ENCODE results near the gene GID8. TPM values are rescaled to one million over a fixed set of nuclear protein-coding genes. Genes with fewer than 3 reads are reported as not detected.

Gene GID8
- total RNA-seq, 1 donor from 2014 or later = 48.7 TPM

DNA sequence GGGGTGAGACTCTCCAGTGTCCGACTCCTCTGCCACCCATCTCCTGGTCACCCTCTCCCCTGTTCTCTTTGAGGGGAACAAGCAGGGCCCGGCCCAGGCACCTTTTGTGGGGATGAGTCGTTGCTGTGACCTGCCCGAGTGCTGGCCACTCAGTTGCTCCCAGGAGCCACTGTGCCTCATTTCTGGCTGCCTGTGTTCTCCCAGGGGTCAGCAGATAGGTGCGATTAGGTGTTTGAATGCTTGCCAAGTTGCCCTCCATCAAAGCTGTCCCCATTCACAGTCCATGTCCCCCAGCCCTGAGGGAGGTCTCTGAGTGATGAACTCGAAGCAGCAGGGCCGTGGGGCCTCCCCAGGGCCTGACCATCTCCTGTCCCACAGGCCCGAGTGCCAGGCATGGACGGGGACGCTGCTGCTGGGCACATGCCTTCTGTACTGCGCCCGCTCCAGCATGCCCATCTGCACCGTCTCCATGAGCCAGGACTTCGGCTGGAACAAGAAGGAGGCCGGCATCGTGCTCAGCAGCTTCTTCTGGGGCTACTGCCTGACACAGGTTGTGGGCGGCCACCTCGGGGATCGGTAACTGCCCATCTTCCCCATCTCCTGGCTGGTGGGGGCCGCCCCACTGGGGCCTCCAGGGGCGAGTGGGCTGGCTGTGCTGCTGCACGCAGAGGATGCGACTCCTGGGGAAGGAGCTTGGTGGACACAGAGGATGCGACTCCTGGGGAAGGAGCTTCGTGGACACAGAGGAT is 18.6 kb downstream of the GID8 start:
- peaks cover 6% of the 10 kb centered on the region for H3K27me3 ChIP-seq
- H3K4me3 ChIP-seq = no peak overlapping the region
- peaks cover 22% of the 10 kb centered on the region for H3F3A ChIP-seq (ENCODE audit: low read depth)
- DNase-seq (ENCODE audit: low spot score) = no peak
- no peak overlapping the region for H3K27ac ChIP-seq
- Mint-ChIP-seq H3K4me1 (peaks cover 21% of the 10 kb centered on the region), H3K27ac (no peak overlapping the region), H3K36me3 (no peaks in the 10 kb centered on the region), H3K27me3 (ENCODE audit: insufficient read depth, low read depth) (peaks cover 3% of the 10 kb centered on the region), H3K9me3 (no peaks in the 10 kb centered on the region), H3K4me3 (no peak overlapping the region)
- no peaks in the 10 kb centered on the region for H3K79me2 ChIP-seq (ENCODE audit: low read depth)
- TF ChIP-seq EZH2phosphoT487 (IDR thresholded peaks at IDR 0.05) = no peak
- TF ChIP-seq, protein P1, sequence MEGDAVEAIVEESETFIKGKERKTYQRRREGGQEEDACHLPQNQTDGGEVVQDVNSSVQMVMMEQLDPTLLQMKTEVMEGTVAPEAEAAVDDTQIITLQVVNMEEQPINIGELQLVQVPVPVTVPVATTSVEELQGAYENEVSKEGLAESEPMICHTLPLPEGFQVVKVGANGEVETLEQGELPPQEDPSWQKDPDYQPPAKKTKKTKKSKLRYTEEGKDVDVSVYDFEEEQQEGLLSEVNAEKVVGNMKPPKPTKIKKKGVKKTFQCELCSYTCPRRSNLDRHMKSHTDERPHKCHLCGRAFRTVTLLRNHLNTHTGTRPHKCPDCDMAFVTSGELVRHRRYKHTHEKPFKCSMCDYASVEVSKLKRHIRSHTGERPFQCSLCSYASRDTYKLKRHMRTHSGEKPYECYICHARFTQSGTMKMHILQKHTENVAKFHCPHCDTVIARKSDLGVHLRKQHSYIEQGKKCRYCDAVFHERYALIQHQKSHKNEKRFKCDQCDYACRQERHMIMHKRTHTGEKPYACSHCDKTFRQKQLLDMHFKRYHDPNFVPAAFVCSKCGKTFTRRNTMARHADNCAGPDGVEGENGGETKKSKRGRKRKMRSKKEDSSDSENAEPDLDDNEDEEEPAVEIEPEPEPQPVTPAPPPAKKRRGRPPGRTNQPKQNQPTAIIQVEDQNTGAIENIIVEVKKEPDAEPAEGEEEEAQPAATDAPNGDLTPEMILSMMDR (IDR thresholded peaks at IDR 0.05) = no peak
- TF ChIP-seq EZH2 (IDR thresholded peaks at IDR 0.05) = no peak
- H3K4me1 ChIP-seq = peaks cover 21% of the 10 kb centered on the region
- H3K9me3 ChIP-seq (ENCODE audit: low read depth) = no peaks in the 10 kb centered on the region
- no peak overlapping the region for H3K9ac ChIP-seq
- H4K20me1 ChIP-seq (ENCODE audit: low read depth) = no peaks in the 10 kb centered on the region
- no peak overlapping the region for H2AFZ ChIP-seq (replicated peaks)
- H3K4me2 ChIP-seq = no peak overlapping the region
- no peaks in the 10 kb centered on the region for H3K36me3 ChIP-seq

DNA sequence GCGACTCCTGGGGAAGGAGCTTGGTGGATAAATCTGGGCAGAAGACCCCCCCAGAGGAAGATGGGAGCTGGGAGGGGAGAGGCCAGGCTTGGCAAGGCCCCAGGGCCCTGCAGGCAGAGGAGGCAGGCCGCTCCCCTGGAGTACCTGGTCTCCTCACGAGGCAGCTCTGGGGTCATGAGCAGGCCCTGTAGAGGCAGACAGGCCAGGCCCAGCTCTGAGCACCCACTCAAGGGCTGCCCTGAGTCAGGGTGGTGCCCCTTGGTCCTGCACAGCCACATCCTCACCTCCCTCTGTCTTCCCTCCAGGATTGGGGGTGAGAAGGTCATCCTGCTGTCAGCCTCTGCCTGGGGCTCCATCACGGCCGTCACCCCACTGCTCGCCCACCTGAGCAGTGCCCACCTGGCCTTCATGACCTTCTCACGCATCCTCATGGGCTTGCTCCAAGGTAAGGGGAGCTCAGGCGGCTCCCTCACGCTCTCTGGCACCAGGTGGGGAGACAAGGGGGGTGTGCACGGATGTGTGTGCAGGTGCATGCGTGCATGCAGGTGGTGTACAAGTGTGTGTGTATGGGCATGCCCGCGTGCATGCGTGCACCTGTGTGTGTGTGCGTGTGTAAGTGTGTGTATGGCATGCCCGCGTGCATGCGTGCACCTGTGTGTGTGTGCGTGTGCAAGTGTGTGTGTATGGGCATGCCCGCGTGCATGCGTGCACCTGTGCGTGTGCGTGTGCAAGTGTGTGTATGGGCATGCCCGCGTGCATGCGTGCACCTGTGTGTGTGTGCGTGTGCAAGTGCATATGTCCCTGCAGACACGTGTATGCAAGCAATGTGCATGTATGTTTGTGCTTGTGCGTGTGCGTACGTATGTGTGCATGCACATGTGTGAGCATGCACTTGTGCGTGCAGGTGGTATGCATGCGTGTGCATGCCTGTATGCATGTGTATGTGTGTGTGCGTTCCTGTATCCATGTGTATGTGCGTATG is 19.5 kb downstream of the GID8 start:
- H3K9ac ChIP-seq = no peak overlapping the region
- Mint-ChIP-seq H3K27me3 (ENCODE audit: insufficient read depth, low read depth) (peaks cover 6% of the 10 kb centered on the region), H3K4me1 (peaks cover 23% of the 10 kb centered on the region), H3K9me3 (no peaks in the 10 kb centered on the region), H3K4me3 (no peak overlapping the region), H3K27ac (no peak overlapping the region), H3K36me3 (no peaks in the 10 kb centered on the region)
- DNase-seq (ENCODE audit: low spot score) = no peak
- TF ChIP-seq EZH2 (IDR thresholded peaks at IDR 0.05) = no peak
- TF ChIP-seq EZH2phosphoT487 (IDR thresholded peaks at IDR 0.05) = no peak
- TF ChIP-seq, protein P1 (IDR thresholded peaks at IDR 0.05) = no peak
- no peaks in the 10 kb centered on the region for H3K9me3 ChIP-seq (ENCODE audit: low read depth)
- H3F3A ChIP-seq (ENCODE audit: low read depth) = peaks cover 22% of the 10 kb centered on the region
- no peak overlapping the region for H3K4me3 ChIP-seq
- H3K4me2 ChIP-seq = no peak overlapping the region
- H3K27me3 ChIP-seq = peaks cover 3% of the 10 kb centered on the region
- no peak overlapping the region for H2AFZ ChIP-seq (replicated peaks)
- peaks cover 21% of the 10 kb centered on the region for H3K4me1 ChIP-seq
- H3K27ac ChIP-seq = no peak overlapping the region
- H3K79me2 ChIP-seq (ENCODE audit: low read depth) = no peaks in the 10 kb centered on the region
- no peaks in the 10 kb centered on the region for H4K20me1 ChIP-seq (ENCODE audit: low read depth)
- no peaks in the 10 kb centered on the region for H3K36me3 ChIP-seq

DNA sequence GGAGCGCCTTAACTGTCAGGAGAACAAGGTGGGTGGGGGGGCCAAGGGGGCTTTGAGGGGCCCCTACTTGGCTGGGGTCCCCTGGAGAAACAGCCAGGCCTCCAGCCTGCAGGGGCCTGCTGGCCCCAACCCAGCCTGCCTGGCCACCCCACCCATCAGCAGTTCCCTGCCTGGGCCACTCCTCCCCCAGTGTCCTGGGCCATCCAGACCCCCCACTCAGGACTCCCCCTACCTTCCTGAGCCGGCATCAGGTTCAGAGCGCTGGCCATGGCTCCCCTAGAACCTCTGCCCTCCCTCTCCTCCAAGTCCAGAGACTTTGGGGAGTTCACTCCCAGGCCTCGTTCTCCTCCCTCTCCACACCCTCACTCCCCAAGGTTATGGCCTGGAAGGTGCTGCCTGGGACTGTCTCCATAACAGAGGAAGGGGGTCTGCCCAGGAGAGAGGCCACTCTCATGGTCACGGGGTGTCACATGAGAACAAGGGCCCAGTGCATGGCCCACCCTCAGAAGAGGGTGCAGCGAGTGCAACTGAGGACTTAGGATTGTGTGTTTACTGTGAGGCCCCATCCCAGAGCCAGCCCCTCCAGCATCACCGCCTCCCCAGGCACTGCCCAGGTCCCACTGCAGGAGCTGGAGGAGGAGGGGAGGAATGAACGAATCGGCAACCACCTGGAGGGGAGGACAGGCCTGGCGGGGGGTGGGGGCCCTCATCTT is 20.6 kb downstream of the GID8 start:
- H3K36me3 ChIP-seq = no peaks in the 10 kb centered on the region
- peaks cover 15% of the 10 kb centered on the region for H3F3A ChIP-seq (ENCODE audit: low read depth)
- no peak overlapping the region for H3K4me3 ChIP-seq
- no peak overlapping the region for H2AFZ ChIP-seq (replicated peaks)
- H3K27ac ChIP-seq = no peak overlapping the region
- no peaks in the 10 kb centered on the region for H3K36me3 Mint-ChIP-seq
- no peak for DNase-seq (ENCODE audit: low spot score)
- no peak overlapping the region for H3K4me3 Mint-ChIP-seq
- H3K9me3 ChIP-seq (ENCODE audit: low read depth) = no peaks in the 10 kb centered on the region
- H3K4me2 ChIP-seq = no peak overlapping the region
- peaks cover 11% of the 10 kb centered on the region for H3K4me1 ChIP-seq
- H3K27ac Mint-ChIP-seq = no peak overlapping the region
- no peaks in the 10 kb centered on the region for H3K27me3 ChIP-seq
- H3K9me3 Mint-ChIP-seq = no peaks in the 10 kb centered on the region
- H3K27me3 Mint-ChIP-seq (ENCODE audit: insufficient read depth, low read depth) = peaks cover 6% of the 10 kb centered on the region
- TF ChIP-seq, protein P1 (IDR thresholded peaks at IDR 0.05) = no peak
- no peak for TF ChIP-seq EZH2phosphoT487 (IDR thresholded peaks at IDR 0.05)
- TF ChIP-seq EZH2 (IDR thresholded peaks at IDR 0.05) = no peak
- H3K4me1 Mint-ChIP-seq = peaks cover 19% of the 10 kb centered on the region
- H3K9ac ChIP-seq = no peak overlapping the region
- H3K79me2 ChIP-seq (ENCODE audit: low read depth) = no peaks in the 10 kb centered on the region
- H4K20me1 ChIP-seq (ENCODE audit: low read depth) = no peaks in the 10 kb centered on the region

Measured in neural progenitor cell (in vitro differentiated cells).